NCI-H1417 (cell line): Measurements from ENCODE around the gene ACTG2.

ENCODE experiments used
- DNase-seq, 3 experiments: peaks; one replicate each; lab custom pipeline; 2025; lab: John Stamatoyannopoulos, UW

ACTG2 gene

DNA sequence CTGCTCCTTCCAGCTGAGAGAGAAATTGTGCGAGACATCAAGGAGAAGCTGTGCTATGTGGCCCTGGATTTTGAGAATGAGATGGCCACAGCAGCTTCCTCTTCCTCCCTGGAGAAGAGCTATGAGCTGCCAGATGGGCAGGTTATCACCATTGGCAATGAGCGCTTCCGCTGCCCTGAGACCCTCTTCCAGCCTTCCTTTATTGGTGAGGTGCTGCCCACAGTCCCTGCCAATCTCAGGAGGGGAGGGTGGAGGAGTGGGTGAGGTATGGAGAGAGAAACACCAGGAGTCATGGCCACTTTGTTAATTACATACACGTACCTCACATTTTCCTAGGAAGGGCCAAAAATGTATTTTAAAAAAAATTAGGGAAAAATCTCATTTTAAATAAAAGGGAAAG, 21.9 kb downstream of the ACTG2 start:
- DNase-seq = no peak

- no peak for DNase-seq
Measured at GRCh38 chr2:73915437-73915993, 22.7 kb downstream of the ACTG2 start.

GRCh38 chr2:73916666-73917065, 23.9 kb downstream of the ACTG2 start:
- DNase-seq = no peak

GRCh38 chr2:73917296-73917695, 24.5 kb downstream of the ACTG2 start:
- DNase-seq = no peak

GRCh38 chr2:73917696-73918207, 24.9 kb downstream of the ACTG2 start:
- DNase-seq = no peak

- no peak for DNase-seq
Measured at GRCh38 chr2:73918856-73919255, 26.0 kb downstream of the ACTG2 start.

DNA sequence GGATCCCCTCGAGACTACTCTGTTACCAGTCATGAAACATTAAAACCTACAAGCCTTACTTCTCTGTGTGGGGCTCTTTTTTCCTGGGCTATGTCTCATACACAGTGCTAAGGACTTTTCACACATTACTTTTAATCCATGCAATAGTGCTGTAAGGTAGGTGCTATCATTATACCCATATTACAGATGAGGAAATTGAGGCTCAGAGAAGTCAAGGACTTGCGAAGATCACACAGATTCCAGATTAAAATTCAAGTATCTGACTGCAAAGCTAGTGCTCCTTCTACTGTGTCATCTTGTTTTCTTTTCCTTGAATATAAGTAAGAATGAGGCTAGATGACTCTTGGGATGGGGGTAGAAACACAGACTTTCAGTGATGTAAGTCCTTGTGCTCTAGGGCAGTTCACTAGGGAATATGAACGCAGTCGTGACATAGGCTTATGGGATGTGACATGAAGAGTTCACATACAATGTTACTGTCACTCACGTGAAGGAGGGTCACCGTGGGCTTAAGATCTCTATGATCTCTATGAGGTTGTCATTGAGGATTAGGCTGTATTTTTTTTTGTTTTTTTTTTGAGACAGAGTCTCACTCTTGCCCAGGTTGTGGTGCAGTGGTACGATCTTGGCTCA, 26.9 kb downstream of the ACTG2 start:
- no peak for DNase-seq

DNA sequence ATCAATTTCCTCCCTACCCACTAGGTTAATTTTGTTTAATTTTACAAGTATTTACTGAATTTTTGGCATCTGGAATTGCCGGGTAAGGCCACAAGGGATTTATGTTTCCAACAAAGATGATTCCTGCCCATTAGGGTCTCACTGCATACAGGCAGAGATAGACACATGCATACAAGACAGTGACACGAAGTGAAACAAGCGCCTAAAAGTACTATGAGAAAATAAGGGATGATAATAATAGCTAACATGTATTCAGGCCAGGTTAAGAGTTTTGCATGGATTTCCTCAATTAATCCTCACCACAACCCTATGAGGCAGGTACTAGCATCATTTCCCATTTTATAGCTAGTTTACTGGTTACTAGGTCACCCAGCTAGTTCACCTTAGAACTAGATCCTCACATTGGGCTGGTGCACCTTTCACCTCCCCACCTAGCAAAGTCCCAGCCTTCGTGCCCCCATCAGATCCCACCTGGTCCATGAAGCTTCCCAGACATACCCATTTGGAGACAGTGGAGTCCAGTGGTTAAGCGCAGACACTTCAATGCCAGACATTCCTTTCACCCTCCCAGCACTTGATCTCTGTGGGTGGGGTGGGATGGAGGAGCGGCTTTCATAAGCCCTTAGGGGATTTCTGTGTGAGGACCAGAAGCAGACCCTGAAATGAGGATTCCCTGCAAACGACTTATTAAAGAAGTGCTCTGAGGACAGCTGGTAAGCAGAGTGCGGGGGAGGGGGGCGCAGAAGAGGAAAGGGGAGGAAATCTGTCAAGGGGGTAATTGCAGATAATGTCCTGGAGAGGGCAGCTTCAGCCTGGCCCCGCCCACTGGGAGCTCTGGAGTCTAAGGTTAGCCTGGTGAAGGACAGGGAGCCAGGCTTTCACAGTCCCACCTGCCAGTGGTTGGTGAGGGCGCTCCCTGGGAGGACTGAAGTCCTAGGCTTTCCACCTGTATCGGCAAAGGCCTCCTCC, 28.1 kb downstream of the ACTG2 start:
- peak; percentile 4 to 69 (median 31) for DNase-seq

DNA sequence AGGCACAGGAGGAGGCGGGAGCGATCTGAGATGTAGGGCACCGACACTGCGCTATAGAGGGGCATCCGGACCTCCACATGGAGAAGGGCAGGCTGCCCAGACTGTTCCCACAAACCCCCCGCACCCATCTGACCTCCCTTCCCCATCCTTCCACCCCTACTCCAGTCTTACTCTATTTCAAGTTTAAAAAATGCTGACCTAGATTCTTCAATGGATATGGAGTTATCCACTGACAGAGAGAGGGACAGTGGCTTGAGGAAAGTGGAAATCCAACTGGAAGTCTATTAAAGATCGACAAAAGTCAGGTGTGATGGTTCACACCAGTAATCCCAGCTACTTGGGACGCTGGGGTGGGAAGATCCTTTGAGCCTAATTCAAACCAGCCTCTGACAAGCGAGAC, 28.8 kb downstream of the ACTG2 start:
- DNase-seq = no peak

GRCh38 chr2:73922681-73923080, 29.9 kb downstream of the ACTG2 start:
- DNase-seq = no peak

- no peak for DNase-seq
Measured at GRCh38 chr2:73925033-73925704, 32.4 kb downstream of the ACTG2 start.

DNA sequence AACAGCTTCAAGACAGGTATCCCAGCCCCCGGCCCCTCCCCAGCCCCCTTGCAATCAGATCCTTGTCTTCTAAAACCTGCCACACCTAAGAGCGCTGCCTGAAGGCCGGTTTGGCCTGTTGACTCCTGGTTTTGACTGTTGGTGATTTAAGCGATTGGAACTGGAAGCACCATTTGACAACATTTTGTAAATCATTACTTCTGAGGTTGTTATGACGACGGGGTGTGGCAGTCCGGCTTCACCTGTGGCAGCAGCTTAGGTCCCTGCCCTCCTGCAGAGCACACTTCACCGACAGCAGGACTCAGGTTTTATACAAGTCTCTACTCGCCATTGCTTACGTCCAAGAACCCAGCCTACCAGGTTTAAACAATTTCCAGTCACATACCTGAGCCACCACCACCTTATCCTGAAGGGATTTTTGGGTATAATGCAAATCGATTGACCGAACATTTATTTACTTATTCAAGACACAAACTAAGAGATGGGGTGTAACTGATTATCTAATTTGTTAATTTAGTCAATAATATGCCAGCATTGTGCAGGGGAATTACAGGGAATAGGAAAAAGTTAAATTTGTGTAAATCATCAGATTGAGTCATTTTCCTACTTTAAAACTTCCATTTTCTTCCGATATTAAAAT, 33.2 kb downstream of the ACTG2 start:
- DNase-seq = peak; percentile 24 to 66 (median 37)

GRCh38 chr2:73926493-73927327, 33.9 kb downstream of the ACTG2 start, which contains the start of gene DGUOK:
Gene DGUOK, plus strand, starts transcription at chr2:73926880. Its CDS starts 31 bp downstream, at chr2:73926911.
- DNase-seq = peak; percentile 94 to 100 (median 98)

DNA sequence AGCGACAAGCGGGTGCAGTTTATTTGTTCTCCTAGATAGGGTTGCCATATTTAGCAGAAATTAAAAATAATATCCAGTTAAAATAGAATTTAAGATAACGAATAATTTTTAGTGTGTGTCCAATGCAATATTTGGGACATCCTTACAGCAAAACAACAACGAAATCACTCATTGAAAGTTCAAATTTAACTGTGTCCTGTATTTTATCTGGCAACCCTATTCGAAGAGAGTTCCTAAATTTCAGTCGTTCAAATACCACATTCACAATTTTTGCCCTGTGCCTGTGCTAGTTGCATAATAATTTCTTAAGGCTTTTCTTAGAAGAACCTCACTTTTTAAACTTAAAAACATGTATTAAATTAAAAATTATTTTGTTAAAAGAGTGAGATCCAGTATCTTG, 34.5 kb downstream of the ACTG2 start:
- DNase-seq = no peak

DNA sequence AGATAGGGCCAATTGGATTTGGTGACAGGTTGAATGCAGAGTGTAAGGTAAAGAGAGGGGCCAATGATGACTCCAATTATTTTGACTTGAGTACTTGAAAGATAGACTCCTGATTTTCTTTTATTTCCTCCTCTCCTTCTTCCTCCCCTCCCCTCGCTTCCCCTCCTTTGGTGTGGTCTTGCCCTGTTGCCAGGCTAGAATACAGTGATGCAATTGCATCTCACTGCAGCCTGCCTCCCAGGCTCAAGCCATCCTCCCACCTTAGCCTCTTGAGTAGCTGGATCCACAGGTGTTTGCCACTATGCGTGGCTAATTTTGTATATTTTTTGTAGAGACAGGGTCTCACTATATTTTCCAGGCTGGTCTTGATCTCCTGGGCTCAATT, 36.1 kb downstream of the ACTG2 start:
- no peak for DNase-seq

- no peak for DNase-seq
Measured at GRCh38 chr2:73930386-73930785, 37.6 kb downstream of the ACTG2 start.

DNA sequence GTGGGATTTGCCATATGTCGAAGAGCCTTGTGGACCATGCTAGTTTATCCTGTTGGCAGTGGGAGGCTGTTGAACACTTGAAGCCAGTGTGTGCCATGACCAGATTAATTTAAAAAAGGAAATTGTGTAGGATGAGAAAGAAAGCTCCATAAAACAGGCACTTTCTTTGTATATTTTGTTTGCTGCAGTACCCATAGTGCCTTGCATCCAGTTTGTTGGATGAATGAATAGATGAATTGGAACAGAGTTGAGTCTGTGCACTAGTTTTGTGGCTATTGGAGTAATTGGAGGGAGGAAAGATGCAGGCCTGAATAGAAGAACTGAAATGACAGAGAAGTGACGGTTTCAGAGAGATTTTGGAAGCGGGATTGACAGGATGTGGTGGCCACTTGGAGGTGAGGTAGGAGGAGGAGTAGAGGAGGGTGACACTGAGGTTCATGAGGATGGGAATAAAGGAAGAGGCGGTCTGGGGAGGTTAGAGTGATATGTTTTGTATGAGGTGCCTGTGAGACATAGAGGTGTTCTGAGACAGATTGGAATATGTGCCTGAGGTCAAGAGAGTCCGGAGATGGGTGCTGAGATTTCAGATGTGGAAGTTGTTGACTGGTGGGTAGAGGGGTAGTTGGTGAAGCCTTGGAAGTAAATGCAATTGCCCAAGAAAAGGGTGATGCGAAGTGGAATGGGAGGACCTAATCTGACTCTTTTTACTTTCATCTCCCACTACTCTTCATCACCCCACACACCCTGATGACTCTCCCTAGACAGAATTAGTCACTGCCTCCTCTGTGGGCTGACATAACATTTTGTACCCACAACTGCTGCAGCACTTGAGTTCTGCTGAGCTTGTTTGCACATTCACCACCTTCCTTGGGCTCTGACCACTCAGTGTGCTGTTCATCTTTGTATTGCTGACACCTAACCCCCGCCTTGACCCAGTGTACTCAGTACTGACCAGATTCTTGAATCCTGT, 39.0 kb downstream of the ACTG2 start:
- peak in 1 of 3 experiments; percentile 17 for DNase-seq

DNA sequence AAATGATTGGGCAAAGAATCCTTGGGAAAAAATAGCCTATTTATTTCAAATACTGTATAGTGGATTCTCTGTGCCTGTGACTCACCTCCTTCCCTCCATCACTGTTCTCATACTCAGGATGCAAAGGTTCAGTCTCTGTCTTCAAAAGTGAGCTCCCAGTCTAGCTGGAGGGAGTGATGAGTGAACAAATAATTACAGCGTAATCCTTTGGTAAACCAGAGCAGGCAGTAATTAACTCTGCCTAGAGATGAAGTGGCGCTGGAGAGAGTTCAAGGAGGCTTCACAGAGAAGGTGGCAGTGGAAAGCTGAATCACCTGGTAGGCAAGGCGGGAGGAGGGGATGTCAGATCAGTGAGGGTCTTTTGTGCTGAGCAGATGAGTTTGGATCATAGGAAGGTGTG, 40.4 kb downstream of the ACTG2 start:
- peak; percentile 10 to 94 (median 70) for DNase-seq

GRCh38 chr2:73935641-73936040, 42.8 kb downstream of the ACTG2 start:
- DNase-seq = no peak
